Calu3 (cell line): Measurements from ENCODE around the gene VSX1. TPM values are rescaled to one million over a fixed set of nuclear protein-coding genes. Genes with fewer than 3 reads are reported as not detected.

ENCODE experiments used
- BruUV-seq: library from RNA; stranded (reverse); fragments of 400-500 nt; replicated peaks from 2 replicates; lab custom pipeline; 2021; lab: Mats Ljungman, UMichigan
- CTCF ChIA-PET: fragments of 300-600 bp; sonication (Branson Sonifier 250); formaldehyde crosslinking; loops from one replicate; lab custom pipeline; 2022; ENCODE audit warnings: antibody characterized with exemption; lab: Charles Lee
- DNase-seq: peaks from one replicate; pipeline ENCODE4 v3.0.0; 2022
- H3K27ac Mint-ChIP-seq: one replicate; pipeline ENCODE4 v1.8.0; 2022; ENCODE audit warnings: mixed read lengths; ENCODE audit not compliant: unreplicated experiment
- H3K27me3 Mint-ChIP-seq: one replicate; pipeline ENCODE4 v1.8.0; 2022; ENCODE audit warnings: mixed read lengths; ENCODE audit not compliant: unreplicated experiment
- H3K36me3 Mint-ChIP-seq: one replicate; pipeline ENCODE4 v1.8.0; 2022; ENCODE audit warnings: mild to moderate bottlenecking, moderate library complexity, mixed read lengths; ENCODE audit not compliant: insufficient read depth, unreplicated experiment
- H3K4me1 Mint-ChIP-seq: one replicate; pipeline ENCODE4 v1.8.0; 2022; ENCODE audit warnings: mild to moderate bottlenecking, low read depth, mixed read lengths; ENCODE audit not compliant: unreplicated experiment
- H3K4me3 Mint-ChIP-seq: one replicate; pipeline ENCODE4 v1.8.0; 2022; ENCODE audit warnings: mild to moderate bottlenecking, low read depth, moderate library complexity, mixed read lengths; ENCODE audit not compliant: unreplicated experiment
- H3K9me3 Mint-ChIP-seq: one replicate; pipeline ENCODE4 v1.8.0; 2022; ENCODE audit warnings: low read depth, mixed read lengths; ENCODE audit not compliant: unreplicated experiment
- CTCF ChIP-seq: fragments of 200-600 bp; IDR thresholded peaks from one replicate; pipeline ENCODE4 v1.8.0; 2022; ENCODE audit warnings: antibody characterized with exemption; ENCODE audit not compliant: unreplicated experiment
- intact Hi-C: fragments of 100-400 bp; cut with micrococcal nuclease; formaldehyde crosslinking; loops from one replicate; pipeline ENCODE4 v1.10.0; 2022; ENCODE audit not compliant: unreplicated experiment
- total RNA-seq: library from RNA; stranded (reverse); gene quantifications from 2 replicates; pipeline ENCODE4 v1.2.3, GENCODE V29; 2022

The VSX1 gene
- total RNA-seq, 1 experiment from 2014 or later: not detected

GRCh38 chr20:25048519-25048952 lies 33.4 kb downstream of the VSX1 start:
- CTCF ChIA-PET: no interaction called here
- no peaks in the 10 kb centered on the region for H3K4me1 Mint-ChIP-seq
- H3K27me3 Mint-ChIP-seq: no peaks in the 10 kb centered on the region
- no peak overlapping the region for H3K27ac Mint-ChIP-seq
- H3K36me3 Mint-ChIP-seq: no peaks in the 10 kb centered on the region
- no peaks in the 10 kb centered on the region for H3K9me3 Mint-ChIP-seq
- intact Hi-C loops: no loop called here
- BruUV-seq: no TSS peak
- H3K4me3 Mint-ChIP-seq: no peak overlapping the region
- no peak for DNase-seq
- no peak for TF ChIP-seq CTCF

DNA sequence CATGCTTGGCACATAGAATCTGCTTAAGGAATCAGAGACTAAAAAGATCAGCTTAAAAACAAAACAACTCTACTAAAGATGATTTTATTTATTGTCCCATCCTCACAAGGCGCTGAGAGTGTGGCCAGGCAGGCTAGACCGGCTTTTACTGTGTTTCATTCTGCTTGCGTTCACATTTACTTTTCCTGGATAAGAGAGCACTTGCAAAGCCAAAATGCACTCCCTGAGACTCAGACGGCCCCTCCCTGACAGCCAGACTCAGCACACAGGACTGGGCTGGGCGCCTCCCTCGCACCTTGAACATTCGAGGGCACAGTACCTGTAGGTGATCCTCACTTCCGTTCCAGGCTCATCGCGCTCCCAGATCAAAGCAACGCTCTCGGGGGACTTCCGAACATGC lies 34.2 kb downstream of the VSX1 start:
- H3K4me3 Mint-ChIP-seq: no peak overlapping the region
- intact Hi-C loops: no loop called here
- H3K36me3 Mint-ChIP-seq: no peaks in the 10 kb centered on the region
- DNase-seq: no peak
- BruUV-seq: no TSS peak
- H3K27me3 Mint-ChIP-seq: no peaks in the 10 kb centered on the region
- TF ChIP-seq CTCF: no peak
- no peaks in the 10 kb centered on the region for H3K4me1 Mint-ChIP-seq
- CTCF ChIA-PET: no interaction called here
- H3K27ac Mint-ChIP-seq: no peak overlapping the region
- H3K9me3 Mint-ChIP-seq: no peaks in the 10 kb centered on the region

- intact Hi-C loops: no loop called here
These were observed 34.9 kb downstream of the VSX1 start for GRCh38 chr20:25046736-25047666.

GRCh38 chr20:25046181-25046641 lies 35.7 kb downstream of the VSX1 start:
- CTCF ChIA-PET: no interaction called here
- Mint-ChIP-seq H3K9me3 (no peaks in the 10 kb centered on the region), H3K4me1 (no peaks in the 10 kb centered on the region), H3K4me3 (no peak overlapping the region), H3K27me3 (no peaks in the 10 kb centered on the region), H3K27ac (no peak overlapping the region), H3K36me3 (no peaks in the 10 kb centered on the region)
- no peak for TF ChIP-seq CTCF
- intact Hi-C loops: no loop called here
- DNase-seq: no peak
- no TSS peak for BruUV-seq

More at GRCh38 chr20:25046736-25047666, 34.9 kb downstream of the VSX1 start:
- no peak for TF ChIP-seq CTCF
- Mint-ChIP-seq H3K36me3 (no peaks in the 10 kb centered on the region), H3K27ac (no peak overlapping the region), H3K4me1 (no peaks in the 10 kb centered on the region), H3K9me3 (no peaks in the 10 kb centered on the region), H3K4me3 (no peak overlapping the region), H3K27me3 (no peaks in the 10 kb centered on the region)
- CTCF ChIA-PET: no interaction called here
- BruUV-seq: no TSS peak
- no peak for DNase-seq
